WTC11 (cell line): ENCODE data around the gene PLXNB1.

Experiments used
- CTCF ChIP-seq: fragments of 200-600 bp; IDR thresholded peaks from 2 replicates; pipeline ENCODE4 v1.8.0; 2022; ENCODE audit warnings: antibody characterized with exemption
- ESRRA ChIP-seq: sonication (generic); formaldehyde crosslinking; IDR thresholded peaks from 2 replicates; pipeline ENCODE4 v1.8.1; 2022; ENCODE audit warnings: mild to moderate bottlenecking, missing genetic modification reagents, borderline replicate concordance
- NFE2L1 ChIP-seq: sonication (generic); formaldehyde crosslinking; IDR thresholded peaks from 2 replicates; pipeline ENCODE4 v1.8.1; 2023; ENCODE audit warnings: missing genetic modification reagents
- NR3C1 ChIP-seq: sonication (generic); formaldehyde crosslinking; conservative IDR thresholded peaks from 2 replicates; pipeline ENCODE4 v1.8.1; 2023; ENCODE audit warnings: low read depth, mild to moderate bottlenecking, missing genetic modification reagents

- TF ChIP-seq CTCF, result no peak
- TF ChIP-seq NR3C1 (CRISPR knock-in tag), result no peak
- TF ChIP-seq ESRRA (CRISPR knock-in tag), result no peak
- TF ChIP-seq NFE2L1, result no peak
These were observed 1.5 kb upstream of the PLXNB1 start for GRCh38 chr3:48431224-48432029.
